Measurements from ENCODE around the gene PHAF1.

PHAF1 gene

GRCh38 chr16:67183627-67184452 lies 74.1 kb downstream of the PHAF1 start, which contains the start of gene MATCAP1:
Gene MATCAP1, minus strand, starts transcription at chr16:67183963. Its CDS starts 3,353 bp downstream, at chr16:67180610.
- peak; percentile 81 to 85 (median 82) for DNase-seq

GRCh38 chr16:67184453-67184994 lies 74.8 kb downstream of the PHAF1 start:
- DNase-seq, result no peak

DNA sequence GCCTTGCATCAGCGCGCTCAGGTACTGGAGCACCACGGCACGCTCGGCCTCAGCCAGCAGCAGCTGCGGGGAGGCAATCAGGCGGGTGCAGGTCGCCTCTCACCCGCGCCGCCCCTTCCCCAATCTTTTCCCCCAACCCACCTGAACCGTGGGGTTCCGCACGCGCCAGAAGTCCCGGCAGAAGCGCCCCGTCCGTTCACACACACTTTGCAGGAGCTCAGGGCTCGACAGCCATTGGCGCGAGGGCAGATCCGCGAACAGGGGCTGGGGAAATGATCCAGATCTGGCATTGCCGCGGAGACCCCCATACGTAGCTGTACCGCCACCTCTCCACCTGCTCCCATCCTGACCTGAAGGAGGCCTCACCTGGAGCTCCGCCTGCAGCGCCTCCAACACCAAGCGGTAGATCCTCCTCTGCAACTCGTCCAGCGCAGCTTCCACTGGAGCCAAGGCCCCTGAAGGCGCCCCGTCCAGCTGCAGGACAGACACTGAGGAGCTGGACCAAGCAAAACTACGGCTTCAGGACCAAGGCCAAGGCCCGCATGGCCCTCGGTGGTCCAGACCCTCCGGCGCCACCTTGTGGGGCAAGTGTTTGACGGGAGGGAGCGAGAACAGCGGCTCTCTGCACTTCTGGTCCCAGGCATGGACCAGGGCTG lies 75.4 kb downstream of the PHAF1 start:
- DNase-seq, result peak; percentile 61 to 81 (median 74)

DNA sequence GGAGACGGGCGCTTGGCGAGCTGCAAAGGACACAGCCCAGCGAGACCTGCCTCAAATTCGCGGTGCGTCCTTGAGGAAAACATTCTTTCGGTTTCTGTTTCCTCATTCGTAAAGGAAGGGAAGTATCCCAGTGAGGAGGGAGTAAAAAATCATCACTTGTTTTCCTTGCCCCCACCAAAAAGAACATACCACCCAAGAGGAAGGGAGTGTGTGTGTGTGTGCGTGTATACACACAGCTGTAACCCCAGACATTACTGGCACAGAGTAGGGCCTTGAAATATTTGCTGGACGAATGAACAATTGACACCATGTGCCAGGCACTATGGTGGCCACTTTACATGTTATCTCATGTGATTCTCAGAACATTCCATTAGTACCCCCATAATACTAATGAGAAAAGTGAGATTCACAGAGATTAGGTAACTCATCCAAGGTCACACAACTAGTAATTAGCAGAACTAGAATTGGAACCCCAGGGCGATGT lies 76.0 kb downstream of the PHAF1 start:
- no peak for DNase-seq

GRCh38 chr16:67186550-67186950 lies 76.8 kb downstream of the PHAF1 start:
- no peak for DNase-seq

DNA sequence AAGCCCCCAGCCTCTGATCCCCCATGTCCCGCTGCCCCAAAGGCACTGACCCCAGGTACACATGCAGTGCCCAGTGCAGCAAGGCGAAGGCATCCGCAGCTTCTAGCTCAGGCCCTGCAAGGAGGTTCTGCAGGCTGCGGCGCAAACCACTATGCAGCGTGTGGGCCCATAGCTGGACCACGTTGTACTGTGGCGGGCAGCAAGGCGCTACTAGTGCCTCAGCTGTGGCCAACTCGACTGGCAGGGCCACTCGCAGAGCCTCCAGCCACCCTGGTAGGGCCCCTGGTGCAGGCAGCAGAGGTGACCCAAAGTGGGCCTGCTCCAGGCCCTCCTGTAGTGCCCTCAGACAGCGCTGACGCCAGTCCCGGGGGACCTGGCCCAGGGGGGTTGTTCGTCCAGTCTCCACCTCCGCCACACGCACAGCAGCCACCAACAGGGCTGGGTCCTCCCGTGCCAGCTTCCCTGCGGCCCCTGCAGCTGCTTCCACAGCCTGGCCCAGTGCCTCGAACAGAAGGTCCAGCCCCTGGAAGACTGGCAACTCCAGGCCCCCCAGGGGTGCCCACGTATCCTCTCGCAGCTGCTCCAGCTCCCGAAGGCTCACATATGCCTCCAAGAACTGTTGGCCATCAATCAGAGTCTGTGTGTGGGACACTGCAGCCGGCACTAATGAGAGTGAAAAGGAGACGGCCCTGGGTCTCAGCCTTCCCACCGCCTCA lies 77.6 kb downstream of the PHAF1 start:
- DNase-seq, result no peak

GRCh38 chr16:67188323-67188722 lies 78.6 kb downstream of the PHAF1 start:
- DNase-seq, result no peak

- no peak for DNase-seq
Observed at GRCh38 chr16:67188798-67189197, 79.1 kb downstream of the PHAF1 start.

DNA sequence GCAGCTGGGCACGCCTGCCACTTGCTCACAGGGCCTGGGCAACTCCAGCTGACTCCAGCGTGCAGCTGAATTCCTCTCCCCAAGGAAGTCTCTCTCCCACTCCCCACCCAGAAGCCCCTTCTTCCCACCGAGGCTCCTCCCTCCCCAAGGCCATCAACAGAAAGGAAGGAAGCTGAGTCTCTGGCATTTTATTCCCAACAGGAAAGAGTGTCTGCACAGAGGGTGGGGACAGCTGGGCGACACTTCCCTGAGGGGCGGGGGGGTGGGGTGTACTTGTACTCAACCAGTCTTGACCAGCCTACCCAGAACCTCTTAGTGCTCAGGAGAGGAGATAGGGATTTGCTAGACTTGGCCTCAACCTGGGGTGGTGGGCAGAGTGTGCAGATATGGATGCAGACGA lies 80.3 kb downstream of the PHAF1 start, which contains the start of gene EXOC3L1:
Gene EXOC3L1 (minus strand): TSS at position 96 of the 400 bp plus-strand sequence. CDS start 460 bp downstream, outside the sequence.
- DNase-seq, result no peak

GRCh38 chr16:67190448-67191399 lies 81.0 kb downstream of the PHAF1 start:
- DNase-seq, result no peak

GRCh38 chr16:67191411-67191994 lies 81.8 kb downstream of the PHAF1 start:
- DNase-seq, result no peak

- peak; percentile 72 to 76 (median 74) for DNase-seq
Observed at GRCh38 chr16:67191995-67192681, 82.4 kb downstream of the PHAF1 start, which contains the start of gene E2F4. Gene E2F4, plus strand, starts transcription at chr16:67192155. Its CDS starts 73 bp downstream, at chr16:67192228.

GRCh38 chr16:67192781-67193361 lies 83.1 kb downstream of the PHAF1 start:
- no peak for DNase-seq

GRCh38 chr16:67193536-67193935 lies 83.8 kb downstream of the PHAF1 start:
- no peak for DNase-seq

GRCh38 chr16:67194260-67194659 lies 84.5 kb downstream of the PHAF1 start:
- no peak for DNase-seq

GRCh38 chr16:67195676-67196075 lies 85.9 kb downstream of the PHAF1 start:
- DNase-seq, result no peak

DNA sequence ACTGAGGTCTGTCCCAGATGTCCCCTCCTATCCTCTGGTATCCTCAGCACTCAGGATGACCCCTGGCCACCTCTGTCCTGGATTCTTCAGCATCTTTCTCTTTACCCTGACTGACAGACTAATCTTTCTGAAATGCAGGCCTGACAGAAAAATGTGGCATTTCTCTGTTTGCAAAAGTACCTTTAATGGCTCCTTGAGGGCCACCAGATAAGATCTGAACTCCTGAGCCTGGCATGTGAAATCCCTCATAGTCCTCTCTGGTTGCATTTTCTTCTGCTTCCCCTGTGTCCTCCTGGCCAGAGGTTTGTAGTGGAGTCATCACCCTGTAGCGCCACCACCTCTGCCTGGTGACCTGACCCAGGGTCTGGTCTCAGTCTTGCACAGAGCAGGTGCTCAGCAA lies 87.1 kb downstream of the PHAF1 start:
- no peak for DNase-seq

- DNase-seq, result no peak
Observed at GRCh38 chr16:67197704-67198103, 88.0 kb downstream of the PHAF1 start.
